ENCODE data around the gene BMPR1A.

Gene BMPR1A

DNA sequence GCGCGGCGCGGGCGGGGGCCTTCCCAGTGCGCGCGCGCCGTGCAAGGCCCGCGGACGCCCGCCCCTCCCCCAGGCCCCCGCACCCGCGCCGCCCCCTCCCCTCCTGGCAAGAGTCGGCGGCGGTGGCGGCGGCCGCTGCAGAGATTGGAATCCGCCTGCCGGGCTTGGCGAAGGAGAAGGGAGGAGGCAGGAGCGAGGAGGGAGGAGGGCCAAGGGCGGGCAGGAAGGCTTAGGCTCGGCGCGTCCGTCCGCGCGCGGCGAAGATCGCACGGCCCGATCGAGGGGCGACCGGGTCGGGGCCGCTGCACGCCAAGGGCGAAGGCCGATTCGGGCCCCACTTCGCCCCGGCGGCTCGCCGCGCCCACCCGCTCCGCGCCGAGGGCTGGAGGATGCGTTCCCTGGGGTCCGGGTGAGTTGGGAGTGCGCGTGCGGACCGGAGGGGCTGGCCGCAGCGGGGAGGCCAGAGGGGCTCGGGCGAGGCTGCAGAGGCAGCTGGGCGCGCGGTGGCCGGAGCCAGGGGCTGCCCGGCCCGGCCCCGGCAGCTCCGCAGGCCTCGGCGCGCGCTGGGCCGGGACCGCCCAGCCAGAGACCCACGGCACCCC is at the start of gene BMPR1A:
TSS of gene BMPR1A (plus strand) at position 109 of the 602 bp plus-strand sequence. CDS start 119,400 bp downstream, outside the sequence.
- no peak for DNase-seq (ENCODE audit: low read depth in 3 of 3)

GRCh38 chr10:86706977-86707376 is 49.4 kb upstream of the BMPR1A start:
- DNase-seq (ENCODE audit: low read depth in 3 of 3) = no peak

GRCh38 chr10:86707505-86707904 is 48.9 kb upstream of the BMPR1A start:
- no peak for DNase-seq (ENCODE audit: low read depth in 3 of 3)

DNA sequence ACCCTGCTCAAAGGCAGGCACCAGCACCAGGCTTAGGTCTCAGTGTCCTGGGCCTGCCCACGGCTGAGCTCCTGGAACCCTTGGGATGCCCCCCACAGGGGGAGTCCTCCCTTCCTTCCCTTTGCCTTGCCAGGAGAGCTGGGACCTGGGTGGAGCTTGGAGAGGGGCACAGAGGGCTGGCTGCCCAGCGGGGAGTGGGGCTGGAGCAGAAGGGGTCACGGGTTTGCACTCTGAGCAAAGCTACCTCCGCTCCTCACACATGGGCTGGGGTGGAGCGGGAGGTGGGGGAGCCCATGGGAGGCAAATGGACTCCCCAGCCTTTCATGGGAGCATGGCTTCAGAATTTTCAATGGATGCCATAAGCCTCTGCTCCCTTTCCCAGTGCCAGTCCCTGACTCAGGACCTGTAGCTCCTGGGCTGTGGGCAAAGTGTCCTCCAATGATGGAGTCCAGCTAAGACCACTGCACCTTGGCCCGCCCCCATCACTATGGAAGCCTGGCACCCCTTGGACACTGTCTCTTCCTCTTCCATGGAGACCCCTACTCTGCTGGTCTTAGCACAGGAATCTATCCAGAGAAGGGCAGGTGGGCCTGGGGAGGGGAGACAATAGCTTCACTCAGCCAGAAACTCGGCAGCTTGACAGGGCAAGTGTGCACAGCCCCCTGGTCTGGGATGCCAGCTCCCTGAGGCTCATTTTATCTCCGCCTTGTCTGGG is 48.2 kb upstream of the BMPR1A start:
- no peak for DNase-seq (ENCODE audit: low read depth in 3 of 3)

DNA sequence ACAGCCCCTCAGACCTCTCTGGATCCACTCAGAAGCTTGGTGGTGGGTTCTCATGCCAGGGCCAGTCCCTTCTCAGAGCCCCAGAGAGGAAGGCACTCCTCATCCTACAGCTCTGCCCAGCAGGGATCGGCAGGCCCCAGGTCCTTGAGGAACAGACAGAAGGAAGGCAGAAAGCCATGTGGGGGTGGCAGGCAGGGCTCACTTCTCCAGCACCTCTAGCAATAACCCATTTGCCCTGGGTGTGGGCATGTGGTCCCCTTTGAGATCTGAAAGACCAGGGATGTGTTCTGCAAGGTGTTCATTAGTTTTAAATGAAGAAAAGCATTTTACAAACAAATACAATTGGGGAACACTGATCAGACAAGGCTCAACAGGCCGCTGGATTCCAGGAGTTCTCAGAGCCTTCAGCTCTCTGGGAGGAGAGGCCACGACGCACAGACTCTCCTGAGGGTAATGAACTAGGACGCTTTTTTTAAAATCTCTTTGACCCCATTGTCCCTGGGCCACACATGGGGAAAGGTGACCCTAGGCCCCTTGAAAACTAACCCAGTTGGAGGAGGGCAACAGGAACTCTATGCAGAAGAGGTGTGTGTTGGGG is 47.5 kb upstream of the BMPR1A start:
- DNase-seq (ENCODE audit: low read depth in 3 of 3) = no peak

DNA sequence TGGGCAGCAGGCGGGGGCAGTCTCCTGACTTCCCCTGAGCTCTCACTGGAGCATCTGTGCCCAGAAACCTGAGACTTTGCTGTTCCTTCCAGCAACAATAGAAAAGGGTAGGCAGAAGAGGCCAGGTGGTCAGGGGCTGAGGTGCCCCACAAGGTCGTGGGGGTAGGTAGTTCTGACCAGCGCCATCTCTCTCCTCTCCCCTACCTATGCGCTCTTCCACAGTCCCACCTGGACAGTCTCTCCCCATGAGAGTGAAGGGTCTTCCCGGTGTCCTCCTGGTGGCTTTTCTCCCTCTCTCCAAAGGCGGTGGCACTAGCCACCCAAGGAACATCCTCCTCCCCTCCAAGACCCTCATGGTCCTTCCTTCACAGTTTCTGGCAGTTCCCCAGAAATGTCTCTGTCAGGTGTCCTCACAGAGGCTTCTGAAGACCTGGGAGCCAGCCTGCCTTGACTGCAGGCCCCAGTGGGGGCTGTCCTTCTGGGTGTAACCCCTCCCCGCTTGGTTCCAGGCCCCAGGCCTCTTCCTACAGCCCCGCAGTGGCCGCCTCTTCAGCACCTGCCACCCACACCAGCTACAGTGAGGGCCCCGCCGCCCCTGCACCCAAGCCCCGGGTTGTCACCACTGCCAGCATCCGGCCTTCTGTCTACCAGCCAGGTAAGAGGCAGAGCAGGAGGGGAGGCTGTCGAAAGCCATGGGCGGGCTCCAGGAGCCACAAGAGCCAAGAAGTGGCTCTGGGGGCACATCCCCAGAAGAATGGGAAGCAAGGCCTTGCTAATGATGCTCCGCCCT is 46.8 kb upstream of the BMPR1A start:
- no peak for DNase-seq (ENCODE audit: low read depth in 3 of 3)

GRCh38 chr10:86710987-86711512 is 45.4 kb upstream of the BMPR1A start:
- DNase-seq (ENCODE audit: low read depth in 3 of 3) = peak; percentile 67 to 77 (median 71)

- peak; percentile 15 to 32 (median 25) for DNase-seq (ENCODE audit: low read depth in 3 of 3)
Observed at GRCh38 chr10:86711513-86712316, 44.7 kb upstream of the BMPR1A start.

- no peak for DNase-seq (ENCODE audit: low read depth in 3 of 3)
Observed at GRCh38 chr10:86712317-86712707, 44.1 kb upstream of the BMPR1A start.

- DNase-seq (ENCODE audit: low read depth in 3 of 3) = no peak
Observed at GRCh38 chr10:86715156-86715795, 41.1 kb upstream of the BMPR1A start.

DNA sequence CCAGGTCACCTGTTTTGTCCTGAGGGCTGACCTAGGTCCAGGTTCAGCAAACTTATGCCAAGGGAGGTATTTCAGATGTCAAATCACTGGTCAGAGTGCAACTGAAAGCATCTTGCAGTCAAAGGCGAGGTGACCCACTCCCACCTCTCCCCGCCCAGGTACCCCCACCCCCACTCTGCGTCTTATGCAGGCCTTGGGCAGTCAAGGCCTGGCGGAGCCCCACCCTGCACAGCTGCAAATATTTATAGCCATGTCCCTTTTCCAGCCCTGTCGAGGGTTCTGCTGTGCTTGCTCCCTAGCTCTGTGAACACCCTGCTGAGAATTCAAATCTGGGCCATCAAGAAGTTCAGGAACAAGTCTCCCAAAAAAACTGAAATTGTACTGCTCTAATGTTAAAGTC is 40.6 kb upstream of the BMPR1A start:
- no peak for DNase-seq (ENCODE audit: low read depth in 3 of 3)

DNA sequence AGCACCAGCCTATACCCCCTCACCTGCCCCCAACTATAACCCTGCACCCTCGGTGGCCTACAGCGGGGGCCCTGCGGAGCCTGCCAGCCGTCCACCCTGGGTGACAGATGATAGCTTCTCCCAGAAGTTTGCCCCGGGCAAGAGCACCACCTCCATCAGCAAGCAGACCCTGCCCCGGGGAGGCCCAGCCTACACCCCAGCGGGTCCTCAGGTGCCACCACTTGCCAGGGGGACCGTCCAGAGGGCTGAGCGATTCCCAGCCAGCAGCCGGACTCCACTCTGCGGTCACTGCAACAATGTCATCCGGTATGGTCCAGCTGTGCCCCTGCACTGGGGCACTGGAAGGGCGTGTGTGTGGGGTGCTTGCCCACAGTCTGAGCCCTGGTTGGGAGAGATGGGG is 40.0 kb upstream of the BMPR1A start:
- DNase-seq (ENCODE audit: low read depth in 3 of 3) = no peak

GRCh38 chr10:86718556-86718955 is 37.9 kb upstream of the BMPR1A start:
- DNase-seq (ENCODE audit: low read depth in 3 of 3) = no peak

GRCh38 chr10:86721232-86721631 is 35.2 kb upstream of the BMPR1A start:
- no peak for DNase-seq (ENCODE audit: low read depth in 3 of 3)

DNA sequence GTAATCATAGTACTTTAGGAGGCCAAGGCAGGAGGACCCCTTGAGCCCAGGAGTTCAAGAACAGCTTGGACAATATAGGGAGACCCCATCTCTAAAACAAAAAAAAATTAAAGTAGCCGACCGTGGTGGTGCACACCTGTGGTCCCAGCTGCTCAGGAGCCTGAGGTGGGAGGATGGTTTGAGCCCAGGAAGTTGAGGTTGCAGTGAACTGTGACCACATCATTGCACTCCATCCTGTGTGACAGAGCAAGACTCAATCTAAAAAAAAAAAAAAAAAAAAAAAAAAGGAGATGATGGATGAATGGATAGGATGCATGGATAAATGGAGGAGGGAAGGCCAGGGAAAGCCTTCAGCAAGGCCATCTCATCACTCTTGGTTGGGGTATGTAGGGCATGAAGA is 33.4 kb upstream of the BMPR1A start:
- DNase-seq (ENCODE audit: low read depth in 3 of 3) = no peak

GRCh38 chr10:86724445-86724844 is 32.0 kb upstream of the BMPR1A start:
- no peak for DNase-seq (ENCODE audit: low read depth in 3 of 3)

- DNase-seq (ENCODE audit: low read depth in 3 of 3) = no peak
Observed at GRCh38 chr10:86725980-86726676, 30.3 kb upstream of the BMPR1A start.

DNA sequence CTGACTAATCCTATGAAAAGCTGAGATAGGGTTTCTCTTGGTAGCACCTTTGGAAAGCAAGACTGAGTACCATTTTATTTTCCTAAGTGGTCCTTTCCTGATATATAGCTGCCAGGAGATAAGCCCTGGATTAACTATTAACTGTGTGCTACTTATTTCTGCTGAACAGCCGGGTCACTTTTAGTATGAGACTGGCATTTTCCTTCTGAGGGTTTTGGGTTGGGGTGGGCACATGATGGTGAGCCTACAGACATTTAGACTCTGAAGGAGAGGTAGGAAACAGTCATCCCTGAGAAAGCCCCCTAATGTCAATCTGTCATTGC is 29.8 kb upstream of the BMPR1A start:
- no peak for DNase-seq (ENCODE audit: low read depth in 3 of 3)

DNA sequence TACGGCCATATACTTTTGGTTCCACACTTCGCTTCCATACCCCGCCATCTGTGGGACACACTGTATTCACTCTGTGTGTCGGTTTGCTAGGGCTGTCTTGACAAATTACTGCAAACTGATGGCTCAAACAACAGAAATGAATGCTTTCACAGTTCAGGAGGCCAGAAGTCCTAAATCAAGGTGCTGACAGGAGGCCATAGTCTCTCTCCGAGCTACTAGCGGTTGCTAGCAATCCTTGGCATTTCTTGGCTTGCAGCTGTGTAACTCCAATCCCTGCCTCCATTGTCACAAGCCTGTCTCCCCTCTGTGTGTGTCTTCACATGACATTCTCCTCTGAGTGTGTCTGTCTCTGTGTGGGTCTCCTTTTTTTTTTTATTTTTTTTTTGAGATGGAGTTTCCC is 28.9 kb upstream of the BMPR1A start:
- no peak for DNase-seq (ENCODE audit: low read depth in 3 of 3)

GRCh38 chr10:86728056-86728455 is 28.4 kb upstream of the BMPR1A start:
- DNase-seq (ENCODE audit: low read depth in 3 of 3) = no peak

Measured in stimulated activated CD4-positive, alpha-beta T cell treated with anti-CD3 and anti-CD28 coated beads, TNF-alpha, amount 100 ng/mL, for 48 hours (primary cell).